Measurements from ENCODE around the gene ZNF710.
"Not testable (repeated sequence)": the region's sequence is repeated elsewhere in the genome, so short reads cannot be mapped to it uniquely, and the experiment has no call there.

Gene ZNF710

DNA sequence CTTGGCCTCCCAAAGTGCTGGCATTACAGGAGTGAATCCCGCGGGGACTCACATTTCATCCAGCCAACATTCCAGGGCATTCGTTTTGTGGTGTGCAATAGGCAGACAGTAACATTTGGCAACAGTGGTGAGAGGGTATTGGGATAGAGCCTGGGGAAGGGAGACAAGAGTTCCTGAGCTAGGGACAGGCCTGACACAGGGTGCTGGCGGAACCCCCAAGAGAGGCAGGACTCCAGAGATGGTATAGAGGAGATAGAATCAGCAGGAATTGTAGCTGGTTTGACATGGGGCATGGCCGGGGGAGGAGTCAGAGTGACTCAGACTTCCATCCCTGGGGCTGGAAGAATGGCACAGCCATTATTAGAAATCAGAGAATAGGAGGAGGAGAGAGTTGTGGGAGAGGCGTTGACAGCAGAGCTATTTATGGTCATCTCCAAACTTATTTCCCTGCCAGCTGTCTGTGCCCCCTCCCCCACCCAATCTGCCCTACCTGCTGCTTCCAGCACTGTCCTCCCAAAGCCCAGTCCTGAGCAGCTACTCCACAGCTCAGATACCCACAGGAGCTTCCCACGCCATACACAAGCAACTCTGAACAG, 105.5 kb downstream of the ZNF710 start:
- Histone ChIP-seq H3F3A (ENCODE audit: control insufficient read depth, insufficient read depth) (no peaks in the 10 kb centered on the region), H3K4me1 (ENCODE audit: control insufficient read depth, low read length) (peaks cover 13% of the 10 kb centered on the region), H3K27me3 (ENCODE audit: control insufficient read depth, low read length) (no peaks in the 10 kb centered on the region), H3K36me3 (ENCODE audit: control insufficient read depth, low read length) (peaks cover 5% of the 10 kb centered on the region), H3K4me3 (ENCODE audit: low read length) (no peak overlapping the region), H3K79me2 (ENCODE audit: control insufficient read depth, low read length) (peaks cover 6% of the 10 kb centered on the region), H3K9me2 (replicated peaks; ENCODE audit: control insufficient read depth, low read length) (no peaks in the 10 kb centered on the region), H3K9me3 (ENCODE audit: control insufficient read depth, insufficient read depth, low read length) (no peaks in the 10 kb centered on the region), H3K27ac (ENCODE audit: low read depth, low read length) (no peak overlapping the region), H4K20me1 (ENCODE audit: control insufficient read depth, insufficient read depth, low read depth, low read length) (no peaks in the 10 kb centered on the region), H3K4me2 (ENCODE audit: low read length) (no peak overlapping the region)
- no peak for TF ChIP-seq EZH2phosphoT487 (IDR thresholded peaks at IDR 0.05; ENCODE audit: borderline replicate concordance, low read length)

DNA sequence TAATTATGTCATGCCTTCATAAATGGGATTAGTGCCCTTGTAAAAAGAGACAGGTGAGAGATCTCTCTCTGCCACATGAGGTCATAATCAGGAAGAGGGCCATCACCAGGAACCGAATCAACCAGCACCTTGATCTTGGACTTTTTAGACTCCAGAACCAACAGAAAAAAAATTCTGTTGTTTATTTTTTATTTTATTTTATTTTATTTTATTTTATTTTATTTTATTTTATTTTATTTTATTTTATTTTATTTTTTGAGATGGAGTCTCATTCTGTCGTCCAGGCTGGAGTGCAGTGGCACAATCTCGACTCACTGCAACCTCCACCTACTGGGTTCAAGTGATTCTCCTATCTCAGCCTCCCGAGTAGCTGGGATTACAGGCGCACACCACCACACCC, 106.9 kb downstream of the ZNF710 start:
- not testable (repeated sequence) for H4K20me1 ChIP-seq (ENCODE audit: control insufficient read depth, insufficient read depth, low read depth, low read length); H3K4me2 ChIP-seq (ENCODE audit: low read length); H3K27ac ChIP-seq (ENCODE audit: low read depth, low read length); H3K79me2 ChIP-seq (ENCODE audit: control insufficient read depth, low read length); H3K9me3 ChIP-seq (ENCODE audit: control insufficient read depth, insufficient read depth, low read length); H3K36me3 ChIP-seq (ENCODE audit: control insufficient read depth, low read length); H3K4me1 ChIP-seq (ENCODE audit: control insufficient read depth, low read length); H3K4me3 ChIP-seq (ENCODE audit: low read length); H3K27me3 ChIP-seq (ENCODE audit: control insufficient read depth, low read length); H3F3A ChIP-seq (ENCODE audit: control insufficient read depth, insufficient read depth); H3K9me2 ChIP-seq (replicated peaks; ENCODE audit: control insufficient read depth, low read length)

DNA sequence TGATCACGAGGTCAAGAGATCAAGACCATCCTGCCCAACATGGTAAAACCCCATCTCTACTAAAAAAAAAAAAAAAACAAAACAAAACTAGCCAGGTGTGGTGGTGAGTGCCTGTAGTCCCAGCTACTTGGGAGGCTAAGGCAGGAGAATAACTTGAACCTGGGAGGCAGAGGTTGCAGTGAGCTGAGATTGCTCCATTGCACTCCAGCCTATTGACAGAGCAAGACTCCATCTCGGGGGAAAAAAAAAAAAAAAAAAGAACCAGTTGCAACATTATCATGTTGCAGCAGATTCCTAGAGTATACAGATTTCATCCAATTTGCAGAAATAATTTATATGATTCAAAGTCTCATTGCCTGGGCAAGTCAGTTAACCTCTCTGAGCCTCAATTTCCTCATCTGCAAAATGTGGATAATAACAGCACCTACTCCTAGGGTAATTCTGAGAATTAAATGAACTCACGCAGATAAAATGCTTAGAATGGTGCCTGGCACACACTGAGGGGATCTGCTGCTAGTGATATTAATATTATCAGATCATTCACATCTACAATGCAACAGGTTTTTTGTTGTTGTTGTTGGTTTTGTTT, 108.1 kb downstream of the ZNF710 start:
- not testable (repeated sequence) for H3K36me3 ChIP-seq (ENCODE audit: control insufficient read depth, low read length)

DNA sequence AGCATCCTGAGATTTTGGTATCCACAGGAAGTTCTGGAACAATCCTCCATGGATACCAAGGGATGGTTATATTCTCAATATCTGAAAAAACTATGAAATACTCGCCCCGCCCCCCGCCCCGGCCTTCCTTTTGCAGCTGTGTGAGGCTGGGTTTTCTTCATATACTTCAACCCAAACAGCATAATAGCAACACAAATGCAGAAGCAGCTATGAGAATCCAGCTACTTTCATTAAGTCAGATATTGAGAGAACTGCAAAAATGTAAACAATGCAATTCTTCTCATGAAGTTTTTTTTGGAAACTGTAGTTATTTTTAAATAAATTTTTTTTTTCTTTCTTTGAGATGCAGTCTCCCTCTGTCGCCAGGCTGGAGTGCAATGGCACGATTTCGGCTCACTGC, 112.0 kb downstream of the ZNF710 start:
- no peaks in the 10 kb centered on the region for H3F3A ChIP-seq (ENCODE audit: control insufficient read depth, insufficient read depth)
- no peaks in the 10 kb centered on the region for H3K27me3 ChIP-seq (ENCODE audit: control insufficient read depth, low read length)
- H3K36me3 ChIP-seq (ENCODE audit: control insufficient read depth, low read length) = no peaks in the 10 kb centered on the region
- H3K4me3 ChIP-seq (ENCODE audit: low read length) = no peak overlapping the region
- H3K9me3 ChIP-seq (ENCODE audit: control insufficient read depth, insufficient read depth, low read length) = peaks cover 10% of the 10 kb centered on the region
- H3K9me2 ChIP-seq (replicated peaks; ENCODE audit: control insufficient read depth, low read length) = no peaks in the 10 kb centered on the region
- H3K79me2 ChIP-seq (ENCODE audit: control insufficient read depth, low read length) = no peaks in the 10 kb centered on the region
- H3K4me1 ChIP-seq (ENCODE audit: control insufficient read depth, low read length) = no peaks in the 10 kb centered on the region
- H3K4me2 ChIP-seq (ENCODE audit: low read length) = no peak overlapping the region
- no peak for TF ChIP-seq EZH2phosphoT487 (IDR thresholded peaks at IDR 0.05; ENCODE audit: borderline replicate concordance, low read length)
- TF ChIP-seq, protein P1, sequence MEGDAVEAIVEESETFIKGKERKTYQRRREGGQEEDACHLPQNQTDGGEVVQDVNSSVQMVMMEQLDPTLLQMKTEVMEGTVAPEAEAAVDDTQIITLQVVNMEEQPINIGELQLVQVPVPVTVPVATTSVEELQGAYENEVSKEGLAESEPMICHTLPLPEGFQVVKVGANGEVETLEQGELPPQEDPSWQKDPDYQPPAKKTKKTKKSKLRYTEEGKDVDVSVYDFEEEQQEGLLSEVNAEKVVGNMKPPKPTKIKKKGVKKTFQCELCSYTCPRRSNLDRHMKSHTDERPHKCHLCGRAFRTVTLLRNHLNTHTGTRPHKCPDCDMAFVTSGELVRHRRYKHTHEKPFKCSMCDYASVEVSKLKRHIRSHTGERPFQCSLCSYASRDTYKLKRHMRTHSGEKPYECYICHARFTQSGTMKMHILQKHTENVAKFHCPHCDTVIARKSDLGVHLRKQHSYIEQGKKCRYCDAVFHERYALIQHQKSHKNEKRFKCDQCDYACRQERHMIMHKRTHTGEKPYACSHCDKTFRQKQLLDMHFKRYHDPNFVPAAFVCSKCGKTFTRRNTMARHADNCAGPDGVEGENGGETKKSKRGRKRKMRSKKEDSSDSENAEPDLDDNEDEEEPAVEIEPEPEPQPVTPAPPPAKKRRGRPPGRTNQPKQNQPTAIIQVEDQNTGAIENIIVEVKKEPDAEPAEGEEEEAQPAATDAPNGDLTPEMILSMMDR (IDR thresholded peaks at IDR 0.05; ENCODE audit: low read depth, low read length, poor library complexity, severe bottlenecking) = no peak
- no peak overlapping the region for H3K27ac ChIP-seq (ENCODE audit: low read depth, low read length)
- no peaks in the 10 kb centered on the region for H4K20me1 ChIP-seq (ENCODE audit: control insufficient read depth, insufficient read depth, low read depth, low read length)

More for the DNA sequence above, 108.1 kb downstream of the ZNF710 start:
- not testable (repeated sequence) for H4K20me1 ChIP-seq (ENCODE audit: control insufficient read depth, insufficient read depth, low read depth, low read length); H3F3A ChIP-seq (ENCODE audit: control insufficient read depth, insufficient read depth); H3K4me2 ChIP-seq (ENCODE audit: low read length); H3K79me2 ChIP-seq (ENCODE audit: control insufficient read depth, low read length); H3K4me3 ChIP-seq (ENCODE audit: low read length); H3K4me1 ChIP-seq (ENCODE audit: control insufficient read depth, low read length); H3K9me3 ChIP-seq (ENCODE audit: control insufficient read depth, insufficient read depth, low read length); H3K27ac ChIP-seq (ENCODE audit: low read depth, low read length); H3K27me3 ChIP-seq (ENCODE audit: control insufficient read depth, low read length); H3K9me2 ChIP-seq (replicated peaks; ENCODE audit: control insufficient read depth, low read length)

DNA sequence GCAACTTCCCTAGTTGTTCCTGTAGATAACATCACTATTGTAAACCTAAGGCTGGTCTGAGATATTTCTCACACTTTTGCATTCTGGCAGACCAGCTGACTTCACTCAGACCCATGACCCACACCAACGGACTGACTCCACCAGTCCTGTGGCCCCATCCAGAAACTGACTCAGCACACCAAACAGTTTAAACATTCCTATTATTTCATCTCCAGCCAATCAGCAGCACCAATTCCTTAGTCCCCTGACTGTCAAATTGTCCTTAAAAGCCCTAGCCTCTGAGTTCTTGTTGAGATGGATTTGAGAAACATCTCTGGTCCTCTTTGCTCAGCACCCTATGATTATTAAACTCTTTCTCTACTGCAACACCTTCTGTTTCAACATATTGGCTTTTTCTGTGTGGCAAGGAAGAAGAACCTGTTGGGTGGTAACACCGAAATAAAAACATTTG, 113.4 kb downstream of the ZNF710 start:
- TF ChIP-seq, protein P1 (IDR thresholded peaks at IDR 0.05; ENCODE audit: low read depth, low read length, poor library complexity, severe bottlenecking) = no peak
- TF ChIP-seq EZH2phosphoT487 (IDR thresholded peaks at IDR 0.05; ENCODE audit: borderline replicate concordance, low read length) = no peak
- H3K4me3 ChIP-seq (ENCODE audit: low read length) = no peak overlapping the region

More for the DNA sequence above, 113.4 kb downstream of the ZNF710 start:
- Histone ChIP-seq H3K9me3 (ENCODE audit: control insufficient read depth, insufficient read depth, low read length) (peaks cover 10% of the 10 kb centered on the region), H3K27ac (ENCODE audit: low read depth, low read length) (no peak overlapping the region), H3K27me3 (ENCODE audit: control insufficient read depth, low read length) (no peaks in the 10 kb centered on the region), H3K9me2 (replicated peaks; ENCODE audit: control insufficient read depth, low read length) (no peaks in the 10 kb centered on the region), H3K79me2 (ENCODE audit: control insufficient read depth, low read length) (no peaks in the 10 kb centered on the region), H3K36me3 (ENCODE audit: control insufficient read depth, low read length) (no peaks in the 10 kb centered on the region), H3K4me1 (ENCODE audit: control insufficient read depth, low read length) (no peaks in the 10 kb centered on the region), H3F3A (ENCODE audit: control insufficient read depth, insufficient read depth) (no peaks in the 10 kb centered on the region), H3K4me2 (ENCODE audit: low read length) (no peak overlapping the region), H4K20me1 (ENCODE audit: control insufficient read depth, insufficient read depth, low read depth, low read length) (no peaks in the 10 kb centered on the region)
